Lung (tissue), 16 donors: ENCODE measurements around the gene AP1G2. TPM values are rescaled to one million over a fixed set of nuclear protein-coding genes. Genes with fewer than 3 reads are reported as not detected.

ENCODE experiments used
- ATAC-seq: fragments of 200-7000 bp; cut with Tn5 transposase; one replicate; pipeline ENCODE4 v1.9.1; 2020; ENCODE audit warnings: moderate number of reproducible peaks; ENCODE audit not compliant: insufficient read depth, low FRiP score
- DNase-seq, 3 donors: peaks; one replicate each; pipeline ENCODE4 v3.0.0-alpha.2; 2013 to 2017
- H3K27ac ChIP-seq, 2 donors: one replicate each; pipeline ENCODE4 v1.5.1; 2013; ENCODE audit warnings: mild to moderate bottlenecking in 2 of 2, moderate library complexity in 2 of 2, control low read depth in 1 of 2, inconsistent platforms in 1 of 2, low read depth in 1 of 2, low read length in 1 of 2
- H3K27me3 ChIP-seq, 3 donors: one replicate each; pipeline ENCODE4 v1.5.1; 2013; ENCODE audit warnings: low read length in 2 of 3; ENCODE audit not compliant: control insufficient read depth in 3 of 3, insufficient read depth in 3 of 3
- H3K36me3 ChIP-seq, 4 donors: one replicate each; pipeline ENCODE4 v1.5.1; 2013; ENCODE audit warnings: low read length in 4 of 4, mild to moderate bottlenecking in 1 of 4, moderate library complexity in 1 of 4; ENCODE audit not compliant: control insufficient read depth in 4 of 4, insufficient read depth in 4 of 4
- H3K4me1 ChIP-seq, 5 donors: one replicate each; pipeline ENCODE4 v1.5.1; 2013; ENCODE audit warnings: low read length in 5 of 5, mild to moderate bottlenecking in 2 of 5, moderate library complexity in 1 of 5; ENCODE audit not compliant: control insufficient read depth in 5 of 5, insufficient read depth in 5 of 5
- H3K4me3 ChIP-seq: one replicate; pipeline ENCODE4 v1.5.1; 2013; ENCODE audit warnings: mild to moderate bottlenecking, control low read depth, moderate library complexity
- H3K9ac ChIP-seq, 2 donors: one replicate each; pipeline ENCODE4 v1.5.1; 2013; ENCODE audit warnings: low read length in 2 of 2, control low read depth in 1 of 2; ENCODE audit not compliant: insufficient read depth in 1 of 2
- H3K9me3 ChIP-seq, 4 donors: one replicate each; pipeline ENCODE4 v1.5.1; 2013; ENCODE audit warnings: low read length in 3 of 4, mild to moderate bottlenecking in 1 of 4, moderate library complexity in 1 of 4; ENCODE audit not compliant: control insufficient read depth in 4 of 4, insufficient read depth in 3 of 4
- WGBS, 2 donors: extraction: QIAGEN DNeasy Blood & Tissue Kit; methylation state at CpG; one replicate each; pipeline ENCODE4 v1.1.7; 2013; 5-methylcytosine and 5-hydroxymethylcytosine counted together
- long read RNA-seq, 5 donors: transcript quantifications; one replicate each; lab custom pipeline, GENCODE V29; 2026
- polyA plus RNA-seq, 2 donors: library from polyadenylated mRNA; stranded (reverse); fragments of 200-250 nt; gene quantifications; one replicate each; pipeline ENCODE4 v1.2.1, GENCODE V29; 2013
- total RNA-seq, 2 donors: library from RNA; depleted of rRNA in 1 of 2; stranded (reverse); fragments of >200 nt in 1 of 2; gene quantifications; one replicate each; pipeline ENCODE4 v1.2.1, GENCODE V29; 2014 to 2021
- TF ChIP-seq, protein P1 (sequence below): IDR thresholded peaks from 2 replicates; pipeline ENCODE4 v1.5.1; 2012; ENCODE audit warnings: mild to moderate bottlenecking; ENCODE audit errors: control extremely low read depth, extremely low read depth
- donor health status: control.
- donor health status: control.
- donor health status: Bipolar disorder and iron deficiency.
- donor health status: healthy.
- donor health status: DM: yes; HTN: yes; CAD: no.

The AP1G2 gene, protein sequence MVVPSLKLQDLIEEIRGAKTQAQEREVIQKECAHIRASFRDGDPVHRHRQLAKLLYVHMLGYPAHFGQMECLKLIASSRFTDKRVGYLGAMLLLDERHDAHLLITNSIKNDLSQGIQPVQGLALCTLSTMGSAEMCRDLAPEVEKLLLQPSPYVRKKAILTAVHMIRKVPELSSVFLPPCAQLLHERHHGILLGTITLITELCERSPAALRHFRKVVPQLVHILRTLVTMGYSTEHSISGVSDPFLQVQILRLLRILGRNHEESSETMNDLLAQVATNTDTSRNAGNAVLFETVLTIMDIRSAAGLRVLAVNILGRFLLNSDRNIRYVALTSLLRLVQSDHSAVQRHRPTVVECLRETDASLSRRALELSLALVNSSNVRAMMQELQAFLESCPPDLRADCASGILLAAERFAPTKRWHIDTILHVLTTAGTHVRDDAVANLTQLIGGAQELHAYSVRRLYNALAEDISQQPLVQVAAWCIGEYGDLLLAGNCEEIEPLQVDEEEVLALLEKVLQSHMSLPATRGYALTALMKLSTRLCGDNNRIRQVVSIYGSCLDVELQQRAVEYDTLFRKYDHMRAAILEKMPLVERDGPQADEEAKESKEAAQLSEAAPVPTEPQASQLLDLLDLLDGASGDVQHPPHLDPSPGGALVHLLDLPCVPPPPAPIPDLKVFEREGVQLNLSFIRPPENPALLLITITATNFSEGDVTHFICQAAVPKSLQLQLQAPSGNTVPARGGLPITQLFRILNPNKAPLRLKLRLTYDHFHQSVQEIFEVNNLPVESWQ
- total RNA-seq: 100 to 1,000 TPM in 1 of 2 donors, 10 to 100 TPM in 1; 48.0 to 104 TPM
- 100 to 1,000 TPM in 1 of 2 donors, 10 to 100 TPM in 1; 59.2 to 106 TPM for polyA plus RNA-seq
- long read RNA-seq, donor 1, partial matches to known transcripts: 0 of 6 reads
- long read RNA-seq, donor 1, other reads (novel, unspliced or antisense): 0 of 6 reads
- long read RNA-seq, donor 2, partial matches to known transcripts: 0 of 4 reads
- long read RNA-seq, donor 2, other reads (novel, unspliced or antisense): 0 of 4 reads
- long read RNA-seq, donor 3, partial matches to known transcripts: 0 of 3 reads
- long read RNA-seq, donor 3, other reads (novel, unspliced or antisense): 0 of 3 reads
- long read RNA-seq, donor 4, partial matches to known transcripts: 8 of 14 reads
- long read RNA-seq, donor 4, other reads (novel, unspliced or antisense): 0 of 14 reads
- long read RNA-seq, donor 5, transcript AP1G2-214 (2 exons, 658 nt): major isoform, 6 of 14 reads
- long read RNA-seq, donor 5, partial matches to known transcripts: 0 of 14 reads
- long read RNA-seq, donor 5, other reads (novel, unspliced or antisense): 0 of 14 reads

DNA sequence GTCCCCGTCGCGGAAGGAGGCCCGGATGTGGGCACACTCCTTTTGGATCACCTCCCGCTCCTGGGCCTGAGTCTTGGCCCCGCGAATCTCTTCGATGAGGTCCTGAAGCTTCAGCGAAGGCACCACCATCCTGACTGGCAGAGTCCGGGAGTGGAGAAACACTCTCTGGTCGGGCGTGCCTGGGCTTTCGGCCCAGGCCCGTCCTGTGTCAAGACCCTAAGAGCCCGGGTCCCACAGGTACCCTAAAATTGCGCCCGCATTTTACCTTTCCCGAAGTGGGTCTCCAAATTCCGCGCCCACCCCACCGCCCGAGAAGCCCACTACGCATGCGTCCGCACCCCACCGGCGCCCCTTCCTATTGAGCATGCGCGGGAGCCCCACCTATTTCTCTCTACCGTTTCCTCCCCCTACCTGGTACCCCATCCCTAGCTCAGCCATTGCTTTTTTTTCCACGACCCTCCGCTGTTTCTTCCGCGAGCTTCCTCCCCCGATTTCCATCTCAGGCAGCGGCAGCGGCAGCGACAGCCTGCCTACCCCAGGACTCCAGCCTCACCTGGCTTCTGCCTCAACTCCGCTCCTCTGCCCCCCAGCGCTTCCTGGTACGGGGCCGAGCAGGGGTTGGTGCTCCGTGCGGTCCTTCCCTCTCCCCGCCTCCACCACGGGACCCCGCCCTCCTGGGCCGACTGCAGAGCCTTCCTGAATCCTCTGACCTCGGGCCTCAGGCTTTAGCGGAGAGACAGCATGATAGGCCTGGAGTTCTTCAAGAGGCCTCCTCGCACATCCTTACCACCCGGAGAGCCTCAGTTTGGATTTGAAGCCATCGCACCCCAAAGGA lies at the start of gene AP1G2:
Gene AP1G2, minus strand, starts transcription at position 606 of the 835 bp plus-strand sequence. Its CDS starts 477 bp downstream, at position 129.
- H3K4me3 ChIP-seq: peak within 1 kb of the TSS; percentile 50
- H3K27ac ChIP-seq: peak within 1 kb of the TSS in 1 of 2 donors; percentile 87
- peaks cover 0 to 21% (median 5%) of the 10 kb centered on the region in 5 donors for H3K4me1 ChIP-seq
- ATAC-seq: peak; percentile 88
- H3K9me3 ChIP-seq: no peaks in the 10 kb centered on the region
- H3K27me3 ChIP-seq: peaks cover 0 to 5% (median 2%) of the 10 kb centered on the region in 3 donors
- H3K9ac ChIP-seq: peak within 1 kb of the TSS; percentile 55 to 80
- TF ChIP-seq, protein P1, sequence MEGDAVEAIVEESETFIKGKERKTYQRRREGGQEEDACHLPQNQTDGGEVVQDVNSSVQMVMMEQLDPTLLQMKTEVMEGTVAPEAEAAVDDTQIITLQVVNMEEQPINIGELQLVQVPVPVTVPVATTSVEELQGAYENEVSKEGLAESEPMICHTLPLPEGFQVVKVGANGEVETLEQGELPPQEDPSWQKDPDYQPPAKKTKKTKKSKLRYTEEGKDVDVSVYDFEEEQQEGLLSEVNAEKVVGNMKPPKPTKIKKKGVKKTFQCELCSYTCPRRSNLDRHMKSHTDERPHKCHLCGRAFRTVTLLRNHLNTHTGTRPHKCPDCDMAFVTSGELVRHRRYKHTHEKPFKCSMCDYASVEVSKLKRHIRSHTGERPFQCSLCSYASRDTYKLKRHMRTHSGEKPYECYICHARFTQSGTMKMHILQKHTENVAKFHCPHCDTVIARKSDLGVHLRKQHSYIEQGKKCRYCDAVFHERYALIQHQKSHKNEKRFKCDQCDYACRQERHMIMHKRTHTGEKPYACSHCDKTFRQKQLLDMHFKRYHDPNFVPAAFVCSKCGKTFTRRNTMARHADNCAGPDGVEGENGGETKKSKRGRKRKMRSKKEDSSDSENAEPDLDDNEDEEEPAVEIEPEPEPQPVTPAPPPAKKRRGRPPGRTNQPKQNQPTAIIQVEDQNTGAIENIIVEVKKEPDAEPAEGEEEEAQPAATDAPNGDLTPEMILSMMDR: no peak
- WGBS, 2 donors: 1% methylated on average over 53 of the region's 53 CpGs
- peak; percentile 79 to 88 (median 84) for DNase-seq
- peaks cover 0 to 9% (median 4%) of the 10 kb centered on the region in 4 donors for H3K36me3 ChIP-seq

DNA sequence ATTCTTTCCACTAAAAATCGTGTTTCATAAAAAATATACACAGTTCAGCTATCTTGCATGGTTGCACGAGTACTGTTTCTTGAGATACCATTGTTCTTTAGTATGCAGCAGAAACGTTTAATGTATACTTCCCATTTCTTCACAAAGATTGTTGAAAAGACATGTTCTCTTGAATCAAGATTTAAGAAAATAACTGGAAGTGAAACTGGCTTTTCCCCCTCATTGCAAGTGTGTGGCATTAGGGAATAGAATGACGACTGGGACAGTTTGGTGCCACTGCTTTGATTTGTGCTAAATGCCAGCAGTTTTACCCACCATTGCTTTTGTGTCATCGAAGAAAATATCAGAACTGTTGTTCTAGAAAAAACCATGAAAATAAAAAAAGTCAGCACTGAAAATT lies 48.3 kb upstream of the AP1G2 start:
- Histone ChIP-seq H3K9ac (no peak overlapping the region), H3K4me3 (no peak overlapping the region), H3K36me3 (no peaks in the 10 kb centered on the region), H3K4me1 (peaks cover 0 to 5% (median 0%) of the 10 kb centered on the region in 5 donors), H3K27ac (no peak overlapping the region), H3K27me3 (no peaks in the 10 kb centered on the region), H3K9me3 (no peaks in the 10 kb centered on the region)
- DNase-seq: no peak
- 50 to 53% methylated on average over 5 of the region's 5 CpGs for WGBS, 2 donors
- TF ChIP-seq, protein P1: no peak
- no peak for ATAC-seq

DNA sequence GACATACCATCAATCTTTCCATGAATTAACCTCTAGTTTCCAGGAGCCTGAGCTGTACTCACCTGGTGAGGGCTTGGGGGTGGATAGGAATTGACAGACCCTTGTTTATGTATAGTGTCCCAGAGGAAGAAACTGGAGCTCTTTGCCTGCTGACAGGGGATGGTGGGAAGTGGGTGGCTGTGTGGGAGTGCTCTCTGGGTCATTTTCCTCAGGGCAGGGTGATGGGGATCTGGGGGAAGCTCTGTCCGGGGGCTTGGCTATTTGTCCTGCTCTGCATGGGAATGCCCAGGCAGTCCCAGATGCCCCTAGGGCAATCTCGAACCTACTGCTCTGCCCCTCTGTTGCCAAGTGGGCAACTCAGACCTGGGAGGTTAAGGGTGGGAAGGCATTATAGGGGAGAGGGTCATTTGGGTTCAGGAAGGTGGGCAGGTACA lies 46.8 kb upstream of the AP1G2 start:
- peak overlapping the region in 1 of 2 donors; percentile 32 for H3K27ac ChIP-seq
- H3K4me3 ChIP-seq: no peak overlapping the region
- peaks cover 0 to 12% (median 0%) of the 10 kb centered on the region in 5 donors for H3K4me1 ChIP-seq
- H3K36me3 ChIP-seq: no peaks in the 10 kb centered on the region
- TF ChIP-seq, protein P1: no peak
- H3K27me3 ChIP-seq: no peaks in the 10 kb centered on the region
- ATAC-seq (no peak), DNase-seq (no peak)
- H3K9ac ChIP-seq: no peak overlapping the region
- H3K9me3 ChIP-seq: no peaks in the 10 kb centered on the region
- WGBS, 2 donors: 77 to 85% methylated on average over 2 of the region's 2 CpGs
